ENCODE results near the gene PHF21A.

The PHF21A gene

GRCh38 chr11:45930951-45931570, 190.2 kb downstream of the PHF21A start:
- DNase-seq, result no peak

- DNase-seq, result peak; percentile 67
These were observed 191.0 kb downstream of the PHF21A start for GRCh38 chr11:45930031-45930794.

GRCh38 chr11:45929486-45930030, 191.7 kb downstream of the PHF21A start:
- no peak for DNase-seq

- no peak for DNase-seq
These were observed 192.6 kb downstream of the PHF21A start for GRCh38 chr11:45928535-45929215.

GRCh38 chr11:45927684-45928413, 193.4 kb downstream of the PHF21A start:
- DNase-seq, result no peak

- DNase-seq, result no peak
These were observed 193.9 kb downstream of the PHF21A start for GRCh38 chr11:45927332-45927683.

- no peak for DNase-seq
These were observed 194.5 kb downstream of the PHF21A start for GRCh38 chr11:45926536-45927331.

- DNase-seq, result no peak
These were observed 195.3 kb downstream of the PHF21A start for GRCh38 chr11:45926001-45926401.

- no peak for DNase-seq
These were observed 195.7 kb downstream of the PHF21A start for GRCh38 chr11:45925550-45925949.

GRCh38 chr11:45924927-45925326, 196.3 kb downstream of the PHF21A start:
- DNase-seq, result no peak

GRCh38 chr11:45924036-45924915, 197.0 kb downstream of the PHF21A start:
- DNase-seq, result no peak

GRCh38 chr11:45922425-45923082, 198.7 kb downstream of the PHF21A start, which contains the start of gene LARGE2:
TSS of gene LARGE2 (plus strand) at chr11:45922656. CDS start at chr11:45922883, 227 bp downstream.
- DNase-seq, result no peak

GRCh38 chr11:45921561-45922424, 199.5 kb downstream of the PHF21A start:
- DNase-seq, result no peak

- no peak for DNase-seq
These were observed 200.4 kb downstream of the PHF21A start for GRCh38 chr11:45920531-45921477.

GRCh38 chr11:45919806-45920530, 201.3 kb downstream of the PHF21A start:
- DNase-seq, result no peak

GRCh38 chr11:45918962-45919675, 202.1 kb downstream of the PHF21A start:
- DNase-seq, result no peak

Data from hematopoietic multipotent progenitor cell treated with erythropoietin and hydrocortisone succinate and interleukin-3 and kit ligand, for 6 days (in vitro differentiated cells).